Stimulated activated naive CD8-positive, alpha-beta T cell treated with anti-CD3 and anti-CD28 coated beads, Interleukin-15, Interleukin-2, amounts not matched to agents 100 ng/mL and 50 ng/mL, for 24 hours (primary cell): ENCODE results near the gene SLC28A1.
A peak's percentile ranks its signal among the peaks of the same experiment; 100 is the strongest.

Experiments used
- H3K27ac Mint-ChIP-seq: one replicate; pipeline ENCODE4 v1.8.0; 2021; ENCODE audit warnings: mild to moderate bottlenecking, mixed read lengths
- H3K27me3 Mint-ChIP-seq: one replicate; pipeline ENCODE4 v1.8.0; 2021; ENCODE audit warnings: mixed read lengths
- H3K36me3 Mint-ChIP-seq: one replicate; pipeline ENCODE4 v1.8.0; 2021; ENCODE audit warnings: low read depth, mixed read lengths
- H3K4me1 Mint-ChIP-seq: one replicate; pipeline ENCODE4 v1.8.0; 2021; ENCODE audit warnings: low read depth, mixed read lengths
- H3K4me3 Mint-ChIP-seq: one replicate; pipeline ENCODE4 v1.8.0; 2021; ENCODE audit warnings: mild to moderate bottlenecking, mixed read lengths
- H3K9me3 Mint-ChIP-seq: one replicate; pipeline ENCODE4 v1.8.0; 2021; ENCODE audit warnings: mixed read lengths

The SLC28A1 gene

DNA sequence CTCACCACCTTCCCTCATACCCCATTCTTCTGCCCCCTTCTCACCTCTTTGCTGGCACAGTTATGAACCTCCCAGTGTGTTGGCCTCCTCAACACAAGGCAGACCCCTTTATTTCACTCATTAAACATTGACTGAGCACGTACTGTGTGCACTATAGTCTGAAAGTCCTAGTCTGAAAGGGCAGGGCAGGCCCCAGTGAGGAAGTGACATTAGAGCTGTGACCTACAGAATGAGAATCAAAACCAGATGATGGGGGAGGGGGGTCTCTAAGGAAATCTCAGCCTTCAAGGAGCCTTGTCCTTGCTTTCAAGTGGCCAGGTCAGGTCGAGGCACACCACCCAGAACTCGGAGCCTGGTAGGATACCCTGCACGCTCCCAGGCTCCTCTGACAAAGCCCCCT lies 3.5 kb downstream of the SLC28A1 start:
- Mint-ChIP-seq H3K27ac (no peak overlapping the region), H3K36me3 (no peaks in the 10 kb centered on the region), H3K9me3 (no peaks in the 10 kb centered on the region), H3K27me3 (no peaks in the 10 kb centered on the region), H3K4me1 (no peaks in the 10 kb centered on the region), H3K4me3 (no peak overlapping the region)

DNA sequence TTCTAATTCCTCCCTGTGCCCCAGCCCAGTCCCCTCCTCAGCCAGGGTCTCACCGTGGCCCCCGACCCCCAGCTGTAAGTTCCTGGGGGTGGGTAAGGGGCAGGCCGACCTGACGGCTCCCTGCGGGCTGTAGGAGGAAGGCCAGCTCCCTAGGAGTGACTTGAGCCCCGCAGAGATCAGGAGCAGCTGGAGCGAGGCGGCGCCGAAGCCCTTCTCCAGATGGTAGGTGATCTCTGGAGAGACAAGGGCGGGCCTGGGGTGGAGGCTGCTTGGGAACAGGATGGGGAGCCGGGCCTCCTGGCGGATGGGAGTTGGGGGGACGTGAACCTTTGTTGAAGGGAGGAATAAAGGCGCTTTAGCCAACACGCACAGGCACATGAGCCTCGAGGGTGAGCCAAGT lies 4.2 kb downstream of the SLC28A1 start:
- no peaks in the 10 kb centered on the region for H3K9me3 Mint-ChIP-seq
- no peaks in the 10 kb centered on the region for H3K4me1 Mint-ChIP-seq
- no peak overlapping the region for H3K27ac Mint-ChIP-seq
- H3K27me3 Mint-ChIP-seq: no peaks in the 10 kb centered on the region
- no peaks in the 10 kb centered on the region for H3K36me3 Mint-ChIP-seq
- H3K4me3 Mint-ChIP-seq: no peak overlapping the region

DNA sequence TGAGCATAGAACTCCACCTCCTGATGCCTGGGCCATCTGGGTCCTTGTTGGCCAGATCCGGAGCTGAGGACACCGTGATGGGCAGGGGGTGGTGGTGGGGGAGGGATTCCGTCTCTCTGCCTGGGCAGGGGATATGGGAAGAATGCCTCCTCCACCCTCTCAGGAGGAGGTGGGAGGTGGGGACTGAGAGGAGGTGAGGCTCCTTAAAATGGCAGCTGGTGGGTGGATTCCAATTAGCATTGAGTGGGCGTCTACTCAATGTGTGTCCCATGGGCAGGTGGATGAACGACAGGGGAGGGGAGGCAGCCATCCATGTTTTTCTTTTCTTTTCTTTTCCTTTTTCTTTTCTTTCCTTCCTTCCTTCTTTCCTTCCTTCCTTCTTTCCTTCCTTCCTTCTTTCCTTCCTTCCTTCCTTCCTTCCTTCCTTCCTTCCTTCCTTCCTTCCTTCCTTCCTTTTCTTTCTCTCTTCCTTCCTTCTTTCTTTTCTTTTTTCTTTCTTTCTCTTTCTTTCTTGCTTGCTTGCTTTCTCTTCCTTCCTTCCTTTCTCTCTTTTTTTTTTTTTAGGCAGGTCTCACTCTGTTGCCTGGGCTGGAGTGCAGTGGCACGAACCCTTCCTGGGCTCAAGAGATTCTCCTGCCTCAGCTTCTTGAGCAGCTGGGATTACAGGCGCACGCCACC lies 5.0 kb downstream of the SLC28A1 start:
- Mint-ChIP-seq H3K27me3 (no peaks in the 10 kb centered on the region), H3K4me3 (no peak overlapping the region), H3K27ac (no peak overlapping the region), H3K4me1 (no peaks in the 10 kb centered on the region), H3K36me3 (no peaks in the 10 kb centered on the region), H3K9me3 (no peaks in the 10 kb centered on the region)

DNA sequence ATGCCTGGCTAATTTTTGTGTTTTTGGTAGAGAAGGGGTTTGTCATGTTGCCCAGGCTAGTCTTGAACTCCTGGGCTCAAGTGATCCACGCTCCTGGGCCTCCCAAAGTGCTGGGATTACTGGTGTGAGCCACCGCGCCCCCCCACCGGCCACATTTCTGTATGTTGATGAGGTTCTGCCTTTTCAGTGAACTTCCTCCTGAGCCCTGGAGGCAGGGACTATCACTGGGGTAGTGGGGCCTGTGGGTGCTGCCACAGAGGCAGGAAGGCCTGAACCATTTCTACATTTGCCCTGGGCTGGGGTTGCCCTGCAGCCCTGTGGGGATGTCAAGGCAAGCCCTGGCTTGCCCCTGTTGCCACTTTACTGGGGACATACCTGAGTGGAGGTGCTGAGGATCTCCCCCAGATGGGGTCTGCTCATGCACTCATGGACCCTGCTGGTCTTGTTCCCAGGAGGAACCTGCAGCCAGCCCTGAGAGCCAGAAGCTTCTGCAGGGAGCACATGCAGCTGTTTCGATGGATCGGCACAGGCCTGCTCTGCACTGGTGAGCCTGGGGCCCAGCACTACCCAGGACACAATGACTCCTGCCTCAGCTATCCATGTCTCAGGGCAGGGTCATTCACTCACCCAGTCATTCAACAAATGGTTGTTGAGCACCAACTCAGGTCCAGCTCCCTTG lies 5.7 kb downstream of the SLC28A1 start:
- Mint-ChIP-seq H3K27me3 (no peaks in the 10 kb centered on the region), H3K9me3 (no peaks in the 10 kb centered on the region), H3K4me1 (no peaks in the 10 kb centered on the region), H3K36me3 (no peaks in the 10 kb centered on the region), H3K4me3 (no peak overlapping the region), H3K27ac (no peak overlapping the region)

DNA sequence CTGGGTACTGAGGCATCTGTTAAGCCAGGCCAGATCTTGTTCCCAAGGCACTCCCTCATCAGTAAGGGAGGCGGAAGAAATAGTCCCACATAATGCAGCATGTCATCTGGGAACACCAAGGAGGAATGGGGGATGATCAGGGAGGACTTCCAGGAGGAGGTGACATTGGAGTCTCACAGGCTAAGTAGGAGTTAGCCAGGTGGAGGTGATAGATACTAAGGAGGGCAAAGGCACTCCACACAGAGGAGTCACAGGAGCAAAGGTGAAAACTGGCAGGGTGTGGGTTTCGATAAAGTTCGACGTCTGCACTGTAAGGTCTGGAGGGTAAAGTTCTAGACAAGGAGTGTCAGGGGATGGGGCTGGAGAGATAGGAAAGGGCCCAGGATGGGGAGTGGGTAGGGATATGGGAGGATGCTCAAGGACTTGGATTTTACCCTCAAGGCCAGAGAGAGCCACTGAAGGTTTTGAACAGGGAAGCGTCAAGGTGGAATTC lies 6.3 kb downstream of the SLC28A1 start:
- Mint-ChIP-seq H3K4me1 (no peaks in the 10 kb centered on the region), H3K4me3 (no peak overlapping the region), H3K27me3 (no peaks in the 10 kb centered on the region), H3K9me3 (no peaks in the 10 kb centered on the region), H3K36me3 (no peaks in the 10 kb centered on the region), H3K27ac (no peak overlapping the region)

DNA sequence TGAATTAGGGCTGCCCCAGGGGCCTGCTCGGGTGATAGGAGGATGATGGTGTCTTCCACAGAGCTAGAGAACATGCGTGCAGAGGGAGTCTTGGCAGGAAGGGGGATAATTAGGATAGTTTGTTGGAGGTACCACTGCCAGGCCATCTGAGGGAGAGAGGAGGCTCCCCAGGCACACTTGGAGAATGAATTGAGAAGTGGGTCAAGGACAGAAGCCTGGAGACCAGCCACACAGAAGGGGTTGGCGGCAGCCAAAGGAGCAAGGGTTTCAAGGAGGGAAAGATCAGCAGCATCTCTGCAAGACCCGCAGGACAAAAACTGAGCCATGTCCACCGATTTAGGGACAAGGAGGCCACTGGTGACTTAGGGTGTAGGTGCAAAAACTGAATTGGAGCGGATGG lies 6.9 kb downstream of the SLC28A1 start:
- Mint-ChIP-seq H3K27me3 (no peaks in the 10 kb centered on the region), H3K4me3 (no peak overlapping the region), H3K4me1 (no peaks in the 10 kb centered on the region), H3K36me3 (no peaks in the 10 kb centered on the region), H3K27ac (no peak overlapping the region), H3K9me3 (no peaks in the 10 kb centered on the region)

DNA sequence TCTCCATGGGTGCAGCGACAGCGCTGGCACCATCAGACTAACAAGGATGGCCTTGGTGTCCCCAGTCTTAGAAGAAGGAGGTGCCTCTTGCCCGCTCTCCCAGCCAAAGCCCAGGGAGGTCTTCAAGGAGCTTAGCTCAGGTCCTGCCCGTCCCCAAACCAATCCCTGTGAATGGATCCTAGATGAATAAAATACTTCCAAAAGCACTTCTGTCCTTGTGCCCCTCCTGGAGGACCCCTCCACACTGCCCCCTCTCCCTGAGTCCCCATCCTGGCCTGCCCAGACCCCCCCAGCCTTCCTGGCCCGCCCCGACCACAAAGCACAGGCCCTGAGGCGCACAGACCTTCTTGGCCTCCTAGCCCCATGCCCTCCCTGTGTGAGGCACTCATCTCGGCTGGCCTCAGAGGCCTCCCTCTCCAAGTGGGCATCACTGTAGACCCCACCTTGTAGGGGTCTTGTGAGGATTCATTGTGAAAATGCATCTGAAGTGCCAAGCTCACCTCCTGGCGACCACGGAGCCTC lies 8.4 kb downstream of the SLC28A1 start:
- Mint-ChIP-seq H3K27me3 (no peaks in the 10 kb centered on the region), H3K4me3 (no peak overlapping the region), H3K27ac (no peak overlapping the region), H3K36me3 (no peaks in the 10 kb centered on the region), H3K9me3 (no peaks in the 10 kb centered on the region), H3K4me1 (no peaks in the 10 kb centered on the region)

DNA sequence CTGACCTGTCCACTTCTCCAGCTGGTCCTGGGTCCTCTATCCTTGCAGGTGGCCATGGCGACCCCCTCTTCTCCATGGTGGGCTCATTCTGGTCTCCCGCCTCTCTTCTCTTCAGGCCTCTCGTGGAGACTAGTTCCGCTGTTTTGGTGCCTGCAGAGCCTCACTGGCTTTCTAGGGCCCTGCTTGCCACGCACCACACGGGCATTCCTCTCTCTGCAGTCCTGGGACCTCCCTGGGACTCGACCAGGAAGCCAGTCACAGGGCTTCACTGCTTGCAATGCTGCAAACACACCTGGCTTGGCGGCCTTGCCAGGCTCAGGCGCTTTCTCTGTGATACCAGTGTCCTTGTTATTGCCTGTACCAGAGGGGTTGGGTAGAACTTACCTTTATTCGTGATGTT lies 9.1 kb downstream of the SLC28A1 start:
- Mint-ChIP-seq H3K4me3 (no peak overlapping the region), H3K27me3 (peaks cover 2% of the 10 kb centered on the region), H3K36me3 (no peaks in the 10 kb centered on the region)

DNA sequence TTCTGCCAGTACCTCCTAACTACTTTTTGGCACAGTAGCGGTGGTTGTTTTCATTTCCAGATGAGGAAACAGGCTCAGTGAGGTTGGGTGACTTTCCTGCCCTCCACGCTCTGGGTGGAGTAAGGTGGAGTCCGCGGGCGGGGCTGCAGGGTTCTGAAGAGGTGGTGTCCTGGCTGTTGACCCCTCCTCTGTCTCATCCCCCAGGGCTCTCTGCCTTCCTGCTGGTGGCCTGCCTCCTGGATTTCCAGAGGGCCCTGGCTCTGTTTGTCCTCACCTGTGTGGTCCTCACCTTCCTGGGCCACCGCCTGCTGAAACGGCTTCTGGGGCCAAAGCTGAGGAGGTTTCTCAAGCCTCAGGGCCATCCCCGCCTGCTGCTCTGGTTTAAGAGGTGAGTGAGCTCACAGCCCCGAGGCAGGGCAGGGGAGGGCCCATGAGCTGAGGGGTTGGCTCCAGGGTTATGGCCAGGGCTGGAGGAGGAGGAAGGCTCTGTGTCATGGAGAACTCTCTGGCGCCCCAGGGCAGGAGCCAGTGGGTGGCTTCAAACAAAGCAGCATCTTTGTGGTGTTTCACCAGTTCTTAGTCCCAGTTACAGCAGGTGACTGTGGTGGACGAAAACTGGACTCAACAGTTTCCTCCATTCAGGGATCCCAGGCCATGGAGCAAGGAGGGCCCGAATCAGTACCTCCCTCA lies 10.4 kb downstream of the SLC28A1 start:
- Mint-ChIP-seq H3K4me1 (no peaks in the 10 kb centered on the region), H3K36me3 (no peaks in the 10 kb centered on the region), H3K27ac (no peak overlapping the region), H3K27me3 (peaks cover 7% of the 10 kb centered on the region), H3K9me3 (peaks cover 13% of the 10 kb centered on the region), H3K4me3 (no peak overlapping the region)

More for the DNA sequence above, 9.1 kb downstream of the SLC28A1 start:
- no peaks in the 10 kb centered on the region for H3K4me1 Mint-ChIP-seq
- H3K27ac Mint-ChIP-seq: no peak overlapping the region
- H3K9me3 Mint-ChIP-seq: peaks cover 1% of the 10 kb centered on the region

DNA sequence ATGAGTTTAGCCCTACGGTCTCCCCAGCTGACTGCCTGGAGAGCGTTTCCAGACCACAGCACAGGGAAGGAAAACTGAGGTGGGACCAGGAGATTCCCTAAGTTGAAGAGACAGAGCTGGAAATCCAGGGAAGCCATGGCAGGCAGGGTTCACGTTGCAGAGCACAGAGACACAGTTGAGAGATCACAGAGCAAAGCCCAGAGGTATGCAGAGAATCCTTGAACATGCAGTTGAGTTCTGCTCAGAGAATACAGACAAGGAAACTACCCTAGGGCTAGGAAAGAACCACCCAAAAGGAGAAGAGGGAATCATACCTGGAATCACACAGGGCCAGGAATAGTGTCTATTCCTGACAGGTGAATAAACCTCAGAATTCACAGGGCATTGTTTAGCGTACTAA lies 14.3 kb downstream of the SLC28A1 start:
- Mint-ChIP-seq H3K27me3 (peaks cover 7% of the 10 kb centered on the region), H3K4me1 (no peaks in the 10 kb centered on the region), H3K9me3 (peaks cover 13% of the 10 kb centered on the region), H3K36me3 (no peaks in the 10 kb centered on the region), H3K4me3 (no peak overlapping the region), H3K27ac (no peak overlapping the region)

DNA sequence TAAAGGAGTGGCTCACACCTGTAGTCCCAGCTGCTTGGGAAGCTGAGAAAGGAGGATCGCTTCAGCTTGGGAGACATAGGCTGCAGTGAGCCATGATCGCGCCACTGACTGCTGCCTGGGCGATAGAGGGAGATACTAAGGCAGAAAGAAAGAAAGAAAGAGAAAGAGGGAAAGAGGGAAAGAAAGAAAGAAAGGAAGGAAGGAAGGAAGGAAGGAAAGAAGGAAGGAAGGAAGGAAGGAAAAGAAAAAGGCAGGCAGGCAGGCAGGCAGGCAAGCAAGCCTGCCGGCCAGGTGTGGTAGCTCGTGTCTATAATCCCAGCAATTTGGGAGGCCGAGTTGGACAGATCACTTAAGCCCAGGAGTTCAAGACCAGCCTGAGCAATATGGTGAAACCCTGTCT lies 15.3 kb downstream of the SLC28A1 start:
- Mint-ChIP-seq H3K4me3 (no peak overlapping the region), H3K9me3 (peaks cover 13% of the 10 kb centered on the region), H3K27me3 (peaks cover 7% of the 10 kb centered on the region), H3K4me1 (no peaks in the 10 kb centered on the region), H3K36me3 (no peaks in the 10 kb centered on the region), H3K27ac (peak overlapping the region; percentile 3)

DNA sequence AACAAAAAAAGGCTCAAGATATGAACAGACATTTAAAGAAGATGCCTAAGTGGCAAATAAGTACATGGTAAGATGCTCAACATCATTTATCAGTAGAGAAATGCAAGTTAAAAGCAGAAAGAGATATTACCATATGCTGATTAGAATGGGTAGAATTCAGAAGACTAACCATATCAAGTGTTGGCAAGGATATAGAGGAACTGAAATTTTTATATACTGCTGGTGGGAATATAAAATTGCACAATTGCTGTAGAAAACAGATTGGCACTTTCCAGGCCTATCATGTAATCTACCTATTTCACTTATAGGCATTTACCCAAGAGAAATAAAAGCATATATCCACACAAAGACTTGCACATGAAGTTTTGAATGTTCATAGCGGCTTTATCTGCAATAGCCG lies 17.1 kb downstream of the SLC28A1 start:
- Mint-ChIP-seq H3K27me3 (peaks cover 7% of the 10 kb centered on the region), H3K4me1 (no peaks in the 10 kb centered on the region), H3K4me3 (no peak overlapping the region), H3K36me3 (no peaks in the 10 kb centered on the region), H3K27ac (no peak overlapping the region), H3K9me3 (peaks cover 13% of the 10 kb centered on the region)

DNA sequence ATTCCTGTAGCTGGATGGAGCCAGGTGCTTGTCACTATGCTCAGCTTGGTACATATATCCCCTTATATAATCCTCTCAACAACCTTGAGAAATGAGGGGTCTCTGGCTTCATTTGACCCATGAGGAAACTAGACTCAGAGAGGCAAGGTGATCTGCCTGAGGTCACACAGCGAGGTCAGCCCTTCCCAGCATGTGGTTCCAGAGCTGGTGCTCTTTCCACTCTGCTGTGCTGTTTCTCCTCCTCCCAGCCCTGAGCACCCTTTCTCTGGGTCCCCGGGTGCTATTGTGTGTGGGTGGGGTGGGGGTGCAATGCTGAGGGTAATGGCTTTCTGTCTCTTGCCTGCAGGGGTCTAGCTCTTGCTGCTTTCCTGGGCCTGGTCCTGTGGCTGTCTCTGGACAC lies 19.3 kb downstream of the SLC28A1 start:
- Mint-ChIP-seq H3K4me3 (no peak overlapping the region), H3K9me3 (peaks cover 10% of the 10 kb centered on the region), H3K36me3 (no peaks in the 10 kb centered on the region), H3K4me1 (no peaks in the 10 kb centered on the region), H3K27ac (no peak overlapping the region), H3K27me3 (peaks cover 4% of the 10 kb centered on the region)

DNA sequence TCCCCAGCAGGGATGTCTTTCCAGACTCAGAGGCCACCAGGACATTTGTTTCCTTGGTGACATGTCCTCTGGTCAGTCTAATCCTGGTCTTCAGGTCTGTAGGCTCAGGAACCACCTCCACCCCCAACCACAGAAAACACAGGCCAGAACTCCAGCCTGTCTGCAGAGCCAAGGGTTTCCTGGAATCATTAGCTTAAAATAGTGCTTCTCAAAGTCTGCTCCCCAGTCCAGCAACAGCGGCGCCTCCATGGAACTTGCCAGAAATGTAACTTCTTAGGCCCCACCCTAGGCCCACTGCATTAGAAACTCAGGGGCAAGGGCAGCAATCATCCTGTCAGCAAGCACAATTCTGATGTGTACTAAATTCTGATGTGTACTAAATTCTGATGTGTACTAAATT lies 20.0 kb downstream of the SLC28A1 start:
- Mint-ChIP-seq H3K36me3 (no peaks in the 10 kb centered on the region), H3K27me3 (no peaks in the 10 kb centered on the region), H3K9me3 (peaks cover 4% of the 10 kb centered on the region), H3K4me3 (no peak overlapping the region), H3K27ac (no peak overlapping the region), H3K4me1 (no peaks in the 10 kb centered on the region)
